IPS DF 6.9 (cell line): ENCODE measurements around the gene ALG10.
"Not testable (repeated sequence)": the region's sequence is repeated elsewhere in the genome, so short reads cannot be mapped to it uniquely, and the experiment has no call there.

Source experiments
- DNase-seq: peaks from one replicate; pipeline ENCODE4 v3.0.0-alpha.2; 2013; ENCODE audit warnings: low read depth, low spot score
- H3K27ac ChIP-seq: one replicate; pipeline ENCODE4 v1.5.1; 2013; ENCODE audit warnings: low read length, control low read depth
- H3K27me3 ChIP-seq: 2 replicates; pipeline ENCODE4 v1.6.1; 2013; ENCODE audit warnings: mild to moderate bottlenecking, low read length; ENCODE audit not compliant: control insufficient read depth, insufficient read depth
- H3K36me3 ChIP-seq: 2 replicates; pipeline ENCODE4 v1.6.1; 2013; ENCODE audit warnings: low read length; ENCODE audit not compliant: control insufficient read depth, insufficient read depth
- H3K4me1 ChIP-seq: 2 replicates; pipeline ENCODE4 v1.6.1; 2013; ENCODE audit warnings: low read length; ENCODE audit not compliant: control insufficient read depth, insufficient read depth
- H3K4me3 ChIP-seq: 2 replicates; pipeline ENCODE4 v1.5.1; 2013; ENCODE audit warnings: mild to moderate bottlenecking, low read length
- H3K9me3 ChIP-seq: 2 replicates; pipeline ENCODE4 v1.6.1; 2013; ENCODE audit warnings: low read length, inconsistent platforms; ENCODE audit not compliant: control insufficient read depth, insufficient read depth
- WGBS: extraction: QIAGEN DNeasy Blood & Tissue Kit; methylation state at CpG from one replicate; pipeline ENCODE4 v1.1.7; 2013; ENCODE audit warnings: mixed read lengths, missing lambda C conversion rate; ENCODE audit not compliant: insufficient read length, insufficient coverage; 5-methylcytosine and 5-hydroxymethylcytosine counted together

The ALG10 gene

DNA sequence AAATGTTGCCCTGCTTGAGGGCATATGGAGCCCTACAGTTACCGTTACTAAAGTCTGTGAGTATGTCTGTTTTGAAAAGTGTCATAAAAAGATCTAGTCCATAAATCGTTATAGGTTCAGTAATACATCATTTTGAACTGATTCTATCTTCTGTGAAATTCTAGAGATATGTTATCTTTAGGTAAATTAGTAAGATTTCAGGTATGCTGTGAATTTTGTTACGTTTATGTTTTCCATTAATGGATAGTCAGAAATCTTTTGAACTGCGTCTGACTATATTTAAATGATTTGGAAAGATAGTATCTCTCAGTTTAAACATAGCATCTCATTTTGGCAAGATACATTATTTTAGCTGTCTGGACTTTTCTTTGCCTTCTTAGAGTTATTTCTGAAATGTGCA, 8.3 kb downstream of the ALG10 start:
- no CpG with 5 or more reads among the region's 4 CpGs for WGBS
- no peak overlapping the region for H3K4me3 ChIP-seq
- no peak overlapping the region for H3K27ac ChIP-seq
- no peaks in the 10 kb centered on the region for H3K4me1 ChIP-seq
- no peaks in the 10 kb centered on the region for H3K27me3 ChIP-seq
- no peak for DNase-seq
- H3K36me3 ChIP-seq: no peaks in the 10 kb centered on the region
- H3K9me3 ChIP-seq: no peaks in the 10 kb centered on the region

DNA sequence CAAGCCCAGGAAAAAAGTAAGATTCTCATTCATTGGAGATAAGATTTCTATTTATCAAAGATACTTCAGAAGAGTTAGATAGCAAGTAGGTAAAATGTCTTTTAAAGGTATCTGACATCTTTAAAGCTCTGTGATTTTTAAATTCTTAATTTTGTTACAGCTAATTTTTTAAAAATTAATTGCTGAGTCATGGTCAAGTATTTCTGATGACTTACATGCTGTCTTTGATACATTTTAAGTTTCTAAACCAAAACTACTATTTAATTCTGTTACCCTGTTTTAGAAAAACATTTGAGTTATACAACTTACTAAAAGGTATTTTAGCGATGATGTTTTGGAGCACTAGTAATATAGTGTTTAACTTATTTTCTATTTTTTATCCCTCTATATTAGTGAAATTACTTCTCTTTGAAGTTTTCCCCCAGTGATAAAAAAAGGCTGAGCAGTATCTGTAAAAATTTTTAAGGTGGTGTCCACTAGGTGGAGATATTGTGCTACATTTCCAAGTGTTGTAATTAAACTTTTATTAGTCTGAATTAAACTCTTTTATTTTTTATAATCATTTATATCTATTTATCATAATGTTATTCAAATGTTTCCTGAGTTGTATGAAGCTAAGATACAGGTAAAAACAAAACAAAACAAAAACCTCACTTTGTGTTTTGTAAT, 11.5 kb downstream of the ALG10 start:
- H3K9me3 ChIP-seq: no peaks in the 10 kb centered on the region
- no peak overlapping the region for H3K27ac ChIP-seq
- DNase-seq: no peak
- H3K36me3 ChIP-seq: no peaks in the 10 kb centered on the region
- no peaks in the 10 kb centered on the region for H3K4me1 ChIP-seq
- no CpG with 5 or more reads among the region's 1 CpG for WGBS
- H3K27me3 ChIP-seq: no peaks in the 10 kb centered on the region
- H3K4me3 ChIP-seq: no peak overlapping the region

DNA sequence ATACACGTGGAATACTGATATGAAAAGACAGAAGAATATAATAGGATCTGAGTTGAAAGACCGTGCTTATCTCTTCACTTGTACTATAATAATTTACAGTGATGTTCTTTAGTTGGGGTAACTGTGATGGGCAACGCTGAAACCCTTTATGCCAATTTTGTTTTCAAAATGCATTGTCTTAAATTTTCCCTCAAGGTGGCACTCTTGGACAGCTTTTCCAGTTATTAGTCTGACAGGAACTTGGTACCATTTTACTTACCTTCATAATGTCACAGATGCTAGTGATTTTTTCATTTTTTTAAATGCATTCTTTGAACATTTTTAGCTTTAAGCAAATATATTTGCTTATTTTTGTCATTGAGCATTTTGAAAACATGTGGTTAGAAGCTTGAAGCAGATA, 16.1 kb downstream of the ALG10 start:
- not testable (repeated sequence) for H3K4me1 ChIP-seq, H3K9me3 ChIP-seq, H3K27ac ChIP-seq, H3K36me3 ChIP-seq, DNase-seq, H3K27me3 ChIP-seq, H3K4me3 ChIP-seq
- no CpG with 5 or more reads among the region's 3 CpGs for WGBS

DNA sequence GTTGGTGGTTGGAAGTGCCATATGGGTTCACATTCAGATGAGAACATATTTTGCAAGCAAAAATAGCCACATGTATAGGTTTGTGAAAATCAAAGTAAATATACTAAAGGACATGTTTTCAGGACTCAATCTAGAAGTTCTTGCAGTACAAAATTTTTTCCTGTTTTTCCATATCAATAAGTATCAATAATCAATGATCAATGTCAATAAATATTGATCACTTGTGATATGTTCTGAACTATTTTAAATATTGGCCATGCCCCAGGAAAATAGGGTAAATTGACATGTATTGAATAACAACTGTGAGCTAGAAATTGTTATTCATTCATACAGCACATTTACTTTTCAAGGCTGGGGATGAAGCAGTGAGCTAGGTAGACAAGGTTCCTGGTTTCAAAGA, 24.3 kb downstream of the ALG10 start:
- no peaks in the 10 kb centered on the region for H3K27me3 ChIP-seq
- DNase-seq: no peak
- no peak overlapping the region for H3K27ac ChIP-seq
- H3K36me3 ChIP-seq: no peaks in the 10 kb centered on the region
- H3K4me1 ChIP-seq: no peaks in the 10 kb centered on the region
- no peak overlapping the region for H3K4me3 ChIP-seq
- H3K9me3 ChIP-seq: peaks cover 3% of the 10 kb centered on the region

DNA sequence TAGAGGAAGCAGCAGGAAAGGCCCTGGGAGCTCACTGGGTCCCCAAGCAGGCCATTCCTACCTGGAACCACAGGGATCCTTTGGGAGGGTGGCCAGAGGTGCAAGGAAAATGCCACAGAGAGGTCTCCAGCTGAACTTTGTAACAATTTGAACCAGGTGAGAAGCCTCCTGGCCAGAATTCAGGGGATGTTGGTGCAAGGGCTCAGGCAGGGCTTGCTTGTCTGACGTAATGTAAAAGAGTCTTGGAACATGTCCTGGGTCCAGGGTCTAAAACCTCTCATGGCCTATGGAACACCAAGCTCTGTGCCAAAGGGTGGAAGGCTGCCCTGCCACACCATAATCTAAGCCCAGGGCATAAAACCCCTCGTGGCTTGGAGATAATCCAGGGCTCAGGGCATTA, 25.6 kb downstream of the ALG10 start:
- no CpG with 5 or more reads among the region's 2 CpGs for WGBS
- not testable (repeated sequence) for DNase-seq, H3K4me1 ChIP-seq, H3K27me3 ChIP-seq, H3K27ac ChIP-seq, H3K9me3 ChIP-seq, H3K36me3 ChIP-seq, H3K4me3 ChIP-seq

DNA sequence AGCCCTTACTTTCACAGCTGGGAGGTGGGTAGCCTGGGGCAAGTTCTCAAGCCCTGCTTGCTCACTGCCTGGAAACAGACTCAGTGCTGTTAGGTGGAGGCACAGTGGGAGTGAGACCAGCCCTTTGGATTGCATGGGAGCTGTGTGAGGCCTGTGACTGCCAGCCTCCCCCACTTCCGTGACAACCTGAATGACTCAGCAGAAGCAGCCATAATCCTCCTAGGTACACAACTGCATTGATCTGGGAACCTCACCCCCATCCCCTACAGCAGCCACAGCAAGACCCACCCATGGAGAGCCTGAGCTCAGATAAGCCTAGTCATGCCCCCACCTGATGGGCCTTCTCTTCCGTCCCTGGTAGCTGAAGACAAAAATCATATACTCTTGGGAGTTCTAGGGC, 26.4 kb downstream of the ALG10 start:
- Histone ChIP-seq H3K4me3 (no peak overlapping the region), H3K27ac (no peak overlapping the region), H3K9me3 (peaks cover 2% of the 10 kb centered on the region; the same call in 1 of the 2 replicates), H3K4me1 (no peaks in the 10 kb centered on the region), H3K36me3 (no peaks in the 10 kb centered on the region), H3K27me3 (no peaks in the 10 kb centered on the region)
- WGBS: no CpG with 5 or more reads among the region's 2 CpGs
- no peak for DNase-seq

DNA sequence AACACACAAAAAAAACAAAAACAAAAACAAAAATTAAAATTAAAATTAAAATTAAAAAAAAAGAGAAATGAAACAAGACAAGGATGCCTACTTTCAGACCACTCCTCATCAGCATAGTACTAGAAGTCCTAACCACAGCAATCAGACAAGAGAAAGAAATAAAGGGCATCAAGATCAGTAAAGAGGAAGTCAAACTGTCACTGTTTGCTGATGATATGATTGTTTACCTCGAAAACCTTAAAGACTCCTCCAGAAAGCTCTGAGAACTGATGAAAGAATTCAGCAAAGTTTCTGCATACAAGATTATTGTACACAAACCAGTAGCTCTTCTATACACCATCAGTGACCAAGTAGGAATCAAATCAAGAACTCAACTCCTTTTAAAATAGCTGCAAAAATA, 29.2 kb downstream of the ALG10 start:
- WGBS: no CpG with 5 or more reads among the region's 1 CpG
- Histone ChIP-seq H3K27me3 (no peaks in the 10 kb centered on the region), H3K27ac (no peak overlapping the region), H3K4me3 (no peak overlapping the region), H3K9me3 (peaks cover 2% of the 10 kb centered on the region; the same call in 1 of the 2 replicates), H3K36me3 (no peaks in the 10 kb centered on the region), H3K4me1 (no peaks in the 10 kb centered on the region)
- no peak for DNase-seq

DNA sequence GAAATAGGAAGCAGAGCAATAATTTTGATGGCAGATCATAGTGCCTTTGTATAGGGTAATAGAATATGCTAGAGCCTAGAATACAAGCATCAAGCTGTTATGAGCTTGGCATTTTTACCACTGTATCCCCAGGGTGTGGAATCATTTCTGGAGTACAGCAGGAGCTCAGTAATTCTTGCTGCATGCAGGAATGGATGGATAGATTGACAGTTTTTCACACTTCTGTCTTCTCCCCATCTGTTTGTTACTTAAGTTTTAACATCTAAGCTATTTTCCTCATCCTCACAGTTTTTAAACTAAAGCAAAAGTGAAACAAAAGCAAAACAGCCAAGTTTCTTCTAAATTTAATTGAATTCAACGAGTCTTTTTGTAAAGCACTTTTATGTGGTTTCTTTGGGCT, 32.6 kb downstream of the ALG10 start:
- H3K4me3 ChIP-seq: no peak overlapping the region
- no peaks in the 10 kb centered on the region for H3K4me1 ChIP-seq
- H3K27me3 ChIP-seq: no peaks in the 10 kb centered on the region
- no peaks in the 10 kb centered on the region for H3K36me3 ChIP-seq
- no peak overlapping the region for H3K27ac ChIP-seq
- no peak for DNase-seq
- no CpG with 5 or more reads among the region's 1 CpG for WGBS
- no peaks in the 10 kb centered on the region; the same call in 1 of the 2 replicates for H3K9me3 ChIP-seq
